Measurements from ENCODE around the gene AFF3.

DNA sequence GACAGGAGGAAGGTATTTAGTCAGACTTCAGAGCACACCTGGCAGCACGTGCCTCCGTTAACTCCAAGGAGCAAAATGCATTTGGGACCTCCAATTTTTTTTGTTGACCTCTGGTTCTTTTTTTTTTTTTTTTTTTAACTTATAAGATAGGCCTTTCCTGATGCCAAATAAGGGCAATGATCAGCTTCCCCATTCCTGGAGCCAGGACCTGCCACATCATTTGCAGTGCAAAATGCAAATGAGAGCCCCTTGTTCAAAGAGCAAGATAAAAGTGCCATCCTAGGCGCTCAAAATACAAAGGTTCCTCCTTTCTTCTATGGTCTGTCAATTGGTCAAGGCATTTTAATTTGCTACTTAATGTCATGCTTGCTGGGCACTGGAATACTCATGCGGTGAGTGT, 519.4 kb downstream of the AFF3 start:
- TF ChIP-seq EP300 (IDR thresholded peaks at IDR 0.05) (no peak), CTCF (IDR thresholded peaks at IDR 0.05) (no peak)
